Measurements from ENCODE around the gene ZNF597. TPM values are rescaled to one million over a fixed set of nuclear protein-coding genes. Genes with fewer than 3 reads are reported as not detected.

ZNF597 gene
- total and polyA plus RNA-seq, 10 of the 15 experiments (the other 5 are each of a cell fraction or from before 2014, with no cell fraction given): 0.80 to 2.8 (median 2.0) TPM

GRCh38 chr16:3475604-3476375, 32.5 kb upstream of the ZNF597 start:
- BruUV-seq (replicated peaks): no TSS peak
- no peak for FAIRE-seq
- Histone ChIP-seq H3K4me2 (ENCODE audit: control insufficient read depth, insufficient read depth) (no peak overlapping the region), H4K20me1 (ENCODE audit: control insufficient read depth, insufficient read depth) (no peaks in the 10 kb centered on the region), H3K9ac (ENCODE audit: control insufficient read depth, insufficient read depth, low read length) (no peak overlapping the region), H3K4me1 (ENCODE audit: control insufficient read depth, insufficient read depth, low read length) (no peaks in the 10 kb centered on the region), H3K27ac (ENCODE audit: control insufficient read depth, insufficient read depth) (no peak overlapping the region), H3K79me2 (ENCODE audit: control insufficient read depth, insufficient read depth, low read length) (peaks cover 13% of the 10 kb centered on the region), H3K9me3 (replicated peaks; ENCODE audit: control insufficient read depth, insufficient read depth, low read length) (peaks cover 13% of the 10 kb centered on the region), H3K4me3 (no peak overlapping the region), H2AFZ (ENCODE audit: control insufficient read depth, low read depth, low read length) (no peak overlapping the region), H3K36me3 (ENCODE audit: control insufficient read depth in 2 of 2, insufficient read depth in 2 of 2, low read length in 1 of 2) (peaks cover 5 to 11% of the 10 kb centered on the region in 2 experiments; a peak in 3 of 4 replicates), H3K27me3 (replicated peaks in 1 of 2; ENCODE audit: control insufficient read depth in 2 of 2, insufficient read depth in 2 of 2, low read length in 1 of 2) (no peaks in the 10 kb centered on the region)
- in situ Hi-C loops (cut with MboI) (no loop called here), intact Hi-C loops (cut with micrococcal nuclease; ENCODE audit: unreplicated experiment) (no loop called here)
- no peak for DNase-seq (ENCODE audit: low read depth, low spot score)
- ChIA-PET SMC1A (ENCODE audit: uncharacterized antibody, unreplicated experiment) (no interaction called here), CTCF (no interaction called here), RAD21 (ENCODE audit: unreplicated experiment) (no interaction called here), POLR2A (no interaction called here)
- WGBS (ENCODE audit: insufficient coverage, insufficient replicate concordance, low lambda C conversion rate, missing lambda C conversion rate): 96% methylated on average over 29 of the region's 29 CpGs
- ATAC-seq: no peak
- TF ChIP-seq FOXK2 (IDR thresholded peaks at IDR 0.05) (no peak), CEBPZ (IDR thresholded peaks at IDR 0.05; ENCODE audit: low read depth, low read length) (no peak), NBN (IDR thresholded peaks at IDR 0.05) (no peak), IKZF2 (IDR thresholded peaks at IDR 0.05) (no peak), NFYA (IDR thresholded peaks at IDR 0.05; ENCODE audit: borderline replicate concordance, low read depth, low read length) (no peak), TAF1 (IDR thresholded peaks at IDR 0.05; ENCODE audit: borderline replicate concordance, low read depth, low read length) (no peak), E2F4 (IDR thresholded peaks at IDR 0.05; ENCODE audit: low read depth, low read length) (no peak), RBBP5 (conservative IDR thresholded peaks at IDR 0.05) (no peak), KAT2A (conservative IDR thresholded peaks at IDR 0.05; ENCODE audit: control insufficient read depth, low read depth, low read length) (no peak), CREB1 (IDR thresholded peaks at IDR 0.05; ENCODE audit: low read depth) (no peak), ZSCAN29 (IDR thresholded peaks at IDR 0.05) (no peak), MEF2A (IDR thresholded peaks at IDR 0.05; ENCODE audit: insufficient read depth, low read depth, low read length) (no peak), MEF2B (IDR thresholded peaks at IDR 0.05; ENCODE audit: partially characterized antibody, poor library complexity, severe bottlenecking) (no peak), FOXM1 (IDR thresholded peaks at IDR 0.05; ENCODE audit: low read depth, low read length) (no peak), ZBED1 (IDR thresholded peaks at IDR 0.05; ENCODE audit: borderline replicate concordance) (no peak), MYC (IDR thresholded peaks at IDR 0.05; ENCODE audit: insufficient read depth, insufficient read length, insufficient replicate concordance, low read length, severe bottlenecking) (no peak), LARP7 (IDR thresholded peaks at IDR 0.05) (no peak), SREBF2 (IDR thresholded peaks at IDR 0.05; ENCODE audit: low read length) (no peak), CBX3 (IDR thresholded peaks at IDR 0.05; ENCODE audit: borderline replicate concordance, low read depth) (no peak)
